Neuron (in vitro differentiated cells): ENCODE measurements around the gene ADAMTS16.

ENCODE experiments used
- H2AFZ ChIP-seq: one replicate; pipeline ENCODE4 v1.6.1; 2013; ENCODE audit warnings: low read depth, mild to moderate bottlenecking, inconsistent platforms, low read length, moderate library complexity
- H3K27me3 ChIP-seq: one replicate; pipeline ENCODE4 v1.6.1; 2013; ENCODE audit warnings: low read length; ENCODE audit not compliant: insufficient read depth
- H3K36me3 ChIP-seq: one replicate; pipeline ENCODE4 v1.6.1; 2013; ENCODE audit warnings: low read length; ENCODE audit not compliant: insufficient read depth
- H3K4me1 ChIP-seq: one replicate; pipeline ENCODE4 v1.6.1; 2013; ENCODE audit warnings: low read length; ENCODE audit not compliant: insufficient read depth
- H3K4me3 ChIP-seq: 2 replicates; pipeline ENCODE4 v1.5.1; 2013; ENCODE audit warnings: mild to moderate bottlenecking, low read length, moderate library complexity
- H3K9me3 ChIP-seq: one replicate; pipeline ENCODE4 v1.6.1; 2013; ENCODE audit warnings: low read length

ADAMTS16 gene

GRCh38 chr5:5139777-5140478 is at the start of gene ADAMTS16:
Gene ADAMTS16 (plus strand): TSS chr5:5140330. CDS start chr5:5140468, 138 bp downstream.
- Histone ChIP-seq H3K4me1 (peaks cover 9% of the 10 kb centered on the region), H3K27me3 (peaks cover 25% of the 10 kb centered on the region), H3K36me3 (no peaks in the 10 kb centered on the region), H3K4me3 (peak within 1 kb of the TSS; percentile 50), H3K9me3 (peaks cover 2% of the 10 kb centered on the region), H2AFZ (peak within 1 kb of the TSS; percentile 70)

- no peaks in the 10 kb centered on the region for H3K4me1 ChIP-seq
- no peaks in the 10 kb centered on the region for H3K36me3 ChIP-seq
These were observed 48.0 kb upstream of the ADAMTS16 start for GRCh38 chr5:5092149-5092548.

GRCh38 chr5:5100635-5101034 is 39.5 kb upstream of the ADAMTS16 start:
- Histone ChIP-seq H3K27me3 (no peaks in the 10 kb centered on the region), H3K4me1 (no peaks in the 10 kb centered on the region), H3K9me3 (no peaks in the 10 kb centered on the region), H3K36me3 (no peaks in the 10 kb centered on the region), H2AFZ (no peak overlapping the region), H3K4me3 (no peak overlapping the region)

More at GRCh38 chr5:5092149-5092548, 48.0 kb upstream of the ADAMTS16 start:
- Histone ChIP-seq H2AFZ (no peak overlapping the region), H3K9me3 (no peaks in the 10 kb centered on the region), H3K4me3 (no peak overlapping the region), H3K27me3 (no peaks in the 10 kb centered on the region)

GRCh38 chr5:5101676-5102075 is 38.5 kb upstream of the ADAMTS16 start:
- Histone ChIP-seq H3K36me3 (no peaks in the 10 kb centered on the region), H3K27me3 (no peaks in the 10 kb centered on the region)

GRCh38 chr5:5103245-5103644 is 36.9 kb upstream of the ADAMTS16 start:
- Histone ChIP-seq H2AFZ (no peak overlapping the region), H3K9me3 (no peaks in the 10 kb centered on the region), H3K27me3 (no peaks in the 10 kb centered on the region), H3K4me3 (no peak overlapping the region), H3K36me3 (no peaks in the 10 kb centered on the region), H3K4me1 (no peaks in the 10 kb centered on the region)

More at GRCh38 chr5:5101676-5102075, 38.5 kb upstream of the ADAMTS16 start:
- no peaks in the 10 kb centered on the region for H3K9me3 ChIP-seq
- H3K4me3 ChIP-seq: no peak overlapping the region
- no peaks in the 10 kb centered on the region for H3K4me1 ChIP-seq
- no peak overlapping the region for H2AFZ ChIP-seq

- no peak overlapping the region for H2AFZ ChIP-seq
- no peak overlapping the region for H3K4me3 ChIP-seq
- no peaks in the 10 kb centered on the region for H3K9me3 ChIP-seq
- H3K36me3 ChIP-seq: no peaks in the 10 kb centered on the region
- no peaks in the 10 kb centered on the region for H3K27me3 ChIP-seq
- no peaks in the 10 kb centered on the region for H3K4me1 ChIP-seq
These were observed 35.6 kb upstream of the ADAMTS16 start for GRCh38 chr5:5104550-5104949.

- Histone ChIP-seq H3K4me3 (no peak overlapping the region), H3K9me3 (no peaks in the 10 kb centered on the region), H3K4me1 (no peaks in the 10 kb centered on the region), H3K27me3 (no peaks in the 10 kb centered on the region), H2AFZ (no peak overlapping the region), H3K36me3 (no peaks in the 10 kb centered on the region)
These were observed 34.6 kb upstream of the ADAMTS16 start for GRCh38 chr5:5105531-5105930.

GRCh38 chr5:5116956-5117355 is 23.2 kb upstream of the ADAMTS16 start:
- Histone ChIP-seq H3K27me3 (no peaks in the 10 kb centered on the region), H3K4me1 (no peaks in the 10 kb centered on the region), H3K9me3 (no peaks in the 10 kb centered on the region), H3K4me3 (no peak overlapping the region), H2AFZ (no peak overlapping the region), H3K36me3 (no peaks in the 10 kb centered on the region)

GRCh38 chr5:5122776-5123175 is 17.4 kb upstream of the ADAMTS16 start:
- no peak overlapping the region for H2AFZ ChIP-seq

GRCh38 chr5:5124231-5124630 is 15.9 kb upstream of the ADAMTS16 start:
- Histone ChIP-seq H3K4me1 (no peaks in the 10 kb centered on the region), H3K9me3 (no peaks in the 10 kb centered on the region), H2AFZ (no peak overlapping the region), H3K27me3 (peaks cover 2% of the 10 kb centered on the region), H3K36me3 (no peaks in the 10 kb centered on the region), H3K4me3 (no peak overlapping the region)

More at GRCh38 chr5:5122776-5123175, 17.4 kb upstream of the ADAMTS16 start:
- H3K27me3 ChIP-seq: peaks cover 2% of the 10 kb centered on the region
- H3K4me1 ChIP-seq: no peaks in the 10 kb centered on the region
- H3K4me3 ChIP-seq: no peak overlapping the region
- H3K9me3 ChIP-seq: no peaks in the 10 kb centered on the region
- H3K36me3 ChIP-seq: no peaks in the 10 kb centered on the region

- Histone ChIP-seq H3K36me3 (no peaks in the 10 kb centered on the region), H2AFZ (no peak overlapping the region), H3K4me1 (no peaks in the 10 kb centered on the region), H3K4me3 (no peak overlapping the region), H3K27me3 (peaks cover 2% of the 10 kb centered on the region), H3K9me3 (no peaks in the 10 kb centered on the region)
These were observed 13.7 kb upstream of the ADAMTS16 start for GRCh38 chr5:5126444-5126843.

- peaks cover 2% of the 10 kb centered on the region for H3K27me3 ChIP-seq
These were observed 11.4 kb upstream of the ADAMTS16 start for GRCh38 chr5:5128766-5129165.

GRCh38 chr5:5132234-5132633 is 7.9 kb upstream of the ADAMTS16 start:
- Histone ChIP-seq H3K9me3 (no peaks in the 10 kb centered on the region), H3K27me3 (no peaks in the 10 kb centered on the region), H3K36me3 (no peaks in the 10 kb centered on the region), H2AFZ (no peak overlapping the region), H3K4me1 (no peaks in the 10 kb centered on the region), H3K4me3 (no peak overlapping the region)

More at GRCh38 chr5:5128766-5129165, 11.4 kb upstream of the ADAMTS16 start:
- no peaks in the 10 kb centered on the region for H3K36me3 ChIP-seq
- H3K9me3 ChIP-seq: no peaks in the 10 kb centered on the region
- H3K4me1 ChIP-seq: no peaks in the 10 kb centered on the region
- H3K4me3 ChIP-seq: no peak overlapping the region
- no peak overlapping the region for H2AFZ ChIP-seq
